ENCODE data around the gene OBI1.
"Not testable (repeated sequence)": the region's sequence is repeated elsewhere in the genome, so short reads cannot be mapped to it uniquely, and the experiment has no call there.

OBI1 gene

DNA sequence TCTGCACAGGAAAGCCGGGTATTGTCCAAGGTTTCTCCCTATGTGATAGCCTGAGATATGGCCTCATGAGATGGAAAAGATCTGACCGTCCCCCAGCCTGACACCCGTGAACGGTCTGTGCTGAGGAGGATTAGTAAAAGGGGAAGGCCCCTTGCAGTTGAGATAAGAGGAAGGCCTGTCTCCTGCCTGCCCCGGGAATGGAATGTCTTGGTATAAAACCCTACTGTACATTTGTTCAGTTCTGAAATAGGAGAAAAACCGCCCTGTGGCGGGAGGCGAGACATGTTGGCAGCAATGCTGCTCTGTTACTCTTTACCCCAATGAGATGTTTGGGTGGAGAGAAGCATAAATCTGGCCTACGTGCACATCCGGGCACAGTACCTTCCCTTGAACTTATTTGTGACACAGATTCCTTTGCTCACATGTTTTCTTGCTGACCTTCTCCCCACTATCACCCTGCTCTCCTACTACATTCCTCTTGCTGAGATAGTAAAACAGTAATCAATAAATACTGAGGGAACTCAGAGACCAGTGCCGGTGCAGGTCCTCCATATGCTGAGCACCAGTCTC lies 11.8 kb downstream of the OBI1 start:
- not testable (repeated sequence) for DNase-seq (ENCODE audit: low spot score)

GRCh38 chr13:78638216-78638615 lies 20.7 kb downstream of the OBI1 start:
- DNase-seq (ENCODE audit: low spot score), result no peak

DNA sequence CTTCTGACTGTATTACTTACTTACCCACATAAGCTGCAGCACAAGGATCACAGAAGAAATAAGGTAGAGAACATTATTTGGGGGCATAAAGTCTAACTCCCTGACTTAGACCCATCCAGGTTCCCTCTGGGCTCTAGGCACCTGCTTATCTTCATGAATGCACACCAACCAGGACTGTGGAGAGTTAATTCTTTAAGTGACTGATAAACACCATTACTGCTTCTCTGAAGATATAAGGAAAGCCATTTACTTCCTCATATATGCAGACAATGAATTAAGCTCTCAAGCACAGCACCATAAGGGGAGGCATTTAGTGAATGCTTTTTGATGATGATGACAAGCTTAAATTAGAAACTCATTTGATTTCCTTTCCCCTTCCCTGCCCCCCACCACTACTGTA lies 22.5 kb downstream of the OBI1 start:
- no peak for DNase-seq (ENCODE audit: low spot score)

GRCh38 chr13:78632996-78633395 lies 26.0 kb downstream of the OBI1 start:
- DNase-seq (ENCODE audit: low spot score), result no peak

DNA sequence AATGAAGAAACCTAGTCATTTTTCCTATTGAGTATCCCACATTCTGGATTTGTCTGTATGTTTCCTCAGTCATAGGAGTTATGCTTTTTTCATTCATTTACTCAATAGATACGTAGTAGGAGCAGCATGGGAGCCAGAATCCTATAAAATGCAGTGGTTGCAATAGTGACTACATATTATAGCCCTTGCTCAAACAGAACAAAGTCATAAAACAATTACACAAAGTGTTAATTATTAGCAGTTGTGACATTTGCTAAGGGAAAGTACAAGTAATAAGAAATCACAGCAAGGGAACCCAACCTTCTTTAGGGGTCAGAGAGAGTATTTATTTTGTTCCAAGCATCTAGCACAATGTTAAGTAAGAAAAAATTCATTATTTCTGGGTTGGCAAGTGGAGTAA lies 27.9 kb downstream of the OBI1 start:
- DNase-seq (ENCODE audit: low spot score), result no peak

DNA sequence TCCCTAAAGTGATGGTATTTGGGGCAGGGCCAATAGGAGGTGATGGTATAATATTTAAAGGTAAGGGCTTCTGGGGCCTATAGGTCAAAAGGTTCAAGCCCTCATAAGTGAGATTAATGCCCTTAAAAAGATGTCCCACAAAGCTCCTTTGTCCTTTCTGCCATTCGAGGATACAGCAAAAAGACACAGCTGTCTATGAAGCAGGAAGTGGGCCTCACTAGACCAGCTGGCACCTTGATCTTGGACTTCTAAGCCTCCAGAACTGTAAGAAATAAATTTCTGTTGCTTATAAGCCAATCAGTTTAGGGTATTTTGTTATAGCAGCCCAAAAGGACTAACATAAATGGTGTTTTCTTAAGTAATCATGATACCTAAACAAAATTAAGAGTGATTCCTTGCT lies 28.4 kb downstream of the OBI1 start:
- no peak for DNase-seq (ENCODE audit: low spot score)

GRCh38 chr13:78625384-78625783 lies 33.6 kb downstream of the OBI1 start:
- no peak for DNase-seq (ENCODE audit: low spot score)

GRCh38 chr13:78623132-78623531 lies 35.8 kb downstream of the OBI1 start:
- no peak for DNase-seq (ENCODE audit: low spot score)

- DNase-seq (ENCODE audit: low spot score), result no peak
Measured at GRCh38 chr13:78620936-78621470, 38.0 kb downstream of the OBI1 start.

DNA sequence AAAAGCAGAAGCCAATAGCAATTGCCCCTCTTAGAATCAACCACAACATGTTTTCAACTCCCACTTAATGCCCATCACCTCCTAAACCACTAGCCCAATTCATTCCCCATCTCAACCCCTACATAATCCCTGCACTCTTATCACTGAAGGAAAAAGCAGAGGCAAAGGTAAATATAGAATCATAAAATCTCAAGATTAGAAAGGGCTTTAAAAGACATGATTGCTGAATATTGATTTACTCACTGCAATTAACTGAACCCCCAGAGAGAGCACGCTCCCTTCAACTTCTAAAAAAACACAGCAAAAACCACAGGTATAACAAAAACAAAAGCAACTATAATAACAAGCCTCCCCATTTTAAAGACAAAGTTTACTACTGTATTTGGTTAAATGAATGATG lies 40.5 kb downstream of the OBI1 start:
- DNase-seq (ENCODE audit: low spot score), result no peak

GRCh38 chr13:78611040-78611439 lies 47.9 kb downstream of the OBI1 start:
- no peak for DNase-seq (ENCODE audit: low spot score)

- no peak for DNase-seq (ENCODE audit: low spot score)
Measured at GRCh38 chr13:78610381-78610883, 48.5 kb downstream of the OBI1 start.

DNA sequence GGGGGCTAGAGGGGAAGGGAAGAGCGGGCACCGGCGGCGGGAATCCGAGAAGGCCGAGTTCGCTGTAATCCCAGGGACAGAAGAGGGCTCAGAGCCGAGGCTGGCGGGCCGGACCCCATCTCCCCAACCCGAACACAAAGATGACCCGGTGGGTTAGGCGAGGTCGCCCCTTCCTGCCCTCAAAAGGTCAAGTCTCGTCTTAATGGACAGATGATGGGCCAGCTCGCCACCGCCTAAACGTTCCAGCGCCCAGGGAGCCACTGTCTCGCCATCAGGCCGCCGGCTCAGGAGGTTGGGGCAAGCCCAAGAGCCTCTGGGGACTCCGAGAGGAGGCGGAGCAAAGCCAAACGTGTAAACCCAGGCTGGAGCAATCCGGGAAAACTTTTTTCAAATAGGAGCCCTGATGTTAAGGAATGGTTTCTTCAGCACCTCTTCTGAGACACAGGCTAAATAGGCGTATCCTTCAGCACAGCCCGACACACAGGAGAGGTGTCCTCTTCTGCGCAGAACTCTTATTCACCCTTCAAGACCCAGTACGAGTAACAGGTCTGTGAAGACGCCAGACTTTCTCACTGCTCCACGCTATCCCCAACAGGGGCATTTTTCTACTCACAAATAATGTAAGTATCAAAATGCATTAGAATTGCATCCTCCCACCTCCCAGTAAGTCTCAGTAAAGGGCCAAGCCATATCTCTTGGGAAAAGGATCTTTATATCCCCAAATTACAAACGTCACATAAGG lies 49.3 kb downstream of the OBI1 start:
- DNase-seq (ENCODE audit: low spot score), result peak; percentile 47

- DNase-seq (ENCODE audit: low spot score), result no peak
Measured at GRCh38 chr13:78608688-78609463, 50.1 kb downstream of the OBI1 start.

DNA sequence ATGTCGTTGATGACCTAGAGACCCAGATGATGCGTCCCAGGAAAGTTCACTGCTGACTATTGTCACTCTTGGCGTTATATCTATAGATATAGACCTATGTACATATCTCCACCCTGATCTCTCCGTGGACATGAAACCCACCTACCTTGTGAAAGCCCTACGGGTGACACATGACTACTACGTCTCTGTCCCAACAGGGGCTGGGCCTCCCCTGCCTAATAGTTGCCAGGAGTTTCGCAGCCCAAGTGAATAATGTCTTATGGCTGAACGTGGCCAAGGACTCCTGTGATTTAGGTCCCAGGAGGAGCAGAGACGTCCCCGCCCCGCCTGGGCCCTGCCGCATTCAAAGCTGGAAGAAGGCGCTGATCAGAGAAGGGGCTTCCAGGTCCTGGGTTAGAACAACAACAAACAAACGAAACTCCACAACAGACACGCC lies 50.7 kb downstream of the OBI1 start:
- no peak for DNase-seq (ENCODE audit: low spot score)

GRCh38 chr13:78607409-78608251 lies 51.3 kb downstream of the OBI1 start:
- no peak for DNase-seq (ENCODE audit: low spot score)

DNA sequence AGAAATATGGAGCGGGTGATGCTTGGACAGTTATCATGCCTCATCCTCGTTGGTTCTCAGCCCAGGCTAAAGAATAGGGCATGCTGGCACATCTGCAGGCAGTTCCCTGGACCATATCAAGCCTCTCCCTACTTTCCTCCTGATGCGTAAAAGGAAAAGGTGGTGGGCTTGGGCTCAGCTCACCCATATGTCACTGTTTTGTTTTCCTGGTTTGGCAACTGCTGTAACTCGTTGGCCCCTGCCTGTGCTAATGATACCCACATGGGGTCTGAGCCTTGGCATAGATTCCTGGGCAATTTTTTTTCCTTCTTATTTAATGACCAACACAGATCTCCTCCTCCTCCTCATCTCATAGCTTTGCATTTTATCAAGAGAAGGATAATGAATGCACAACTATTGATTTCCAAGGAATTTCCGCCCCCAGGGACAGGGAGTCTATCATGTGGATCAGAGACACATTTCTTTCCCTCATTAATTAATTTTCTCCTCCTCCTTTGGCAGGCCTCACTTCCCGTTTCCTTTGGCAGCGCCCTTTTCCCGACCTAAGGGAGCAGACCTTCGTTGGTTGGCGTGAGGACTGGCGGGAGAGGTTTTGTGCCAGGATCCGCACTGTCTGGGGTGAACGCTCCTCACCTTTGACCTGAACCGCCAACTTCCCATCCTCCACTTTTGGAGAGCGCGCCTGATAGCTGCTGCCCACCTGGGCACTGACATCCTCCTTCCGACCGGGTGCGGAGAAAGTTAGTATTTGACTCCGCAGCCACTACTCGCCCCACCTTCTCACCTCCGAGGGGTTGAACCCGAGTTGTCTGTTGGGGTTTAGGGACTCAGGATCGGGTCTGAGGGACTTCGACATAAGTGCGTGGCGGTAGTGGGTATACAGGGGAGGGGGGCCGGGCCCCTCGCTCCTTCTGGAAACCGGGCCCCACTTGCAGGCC lies 52.2 kb downstream of the OBI1 start:
- no peak for DNase-seq (ENCODE audit: low spot score)

DNA sequence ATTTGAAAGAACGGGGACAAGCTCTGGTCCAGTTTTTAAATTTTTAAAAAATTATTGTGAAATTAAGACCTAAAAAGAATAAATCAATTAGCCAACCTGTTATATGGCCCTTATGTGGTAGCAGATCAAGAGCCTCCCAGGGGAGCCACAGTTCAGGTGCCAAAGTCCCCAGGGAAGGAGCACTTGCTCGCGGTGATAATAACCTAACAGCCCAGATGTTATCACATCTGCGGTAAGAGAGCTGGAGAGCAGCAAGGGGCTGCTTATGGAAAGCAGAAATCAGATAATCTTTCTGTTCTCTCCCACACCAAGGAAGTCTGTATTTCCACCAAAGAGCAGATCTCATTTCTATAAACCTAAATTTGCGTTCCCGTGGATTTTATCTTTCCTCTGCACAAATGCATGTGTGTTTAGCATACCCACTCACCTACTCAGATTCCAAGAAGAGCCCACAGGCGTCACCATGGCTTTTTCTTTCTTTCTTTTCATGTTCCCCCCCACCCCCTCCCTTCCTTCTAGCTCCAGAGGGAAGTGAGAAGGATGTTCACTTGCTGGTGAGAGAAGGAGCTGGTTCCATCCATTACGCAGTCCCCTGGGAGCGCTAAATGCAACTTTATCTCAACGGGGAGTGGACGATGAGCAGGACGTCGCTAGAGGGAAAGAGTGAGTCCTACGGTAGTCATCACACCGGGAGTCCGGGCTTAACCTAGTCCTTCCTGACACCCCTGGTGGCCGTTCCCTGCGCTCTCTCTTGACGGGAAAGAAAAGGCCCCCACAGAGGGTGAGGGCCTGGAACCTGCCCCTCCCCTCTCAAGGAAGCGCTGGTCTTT lies 54.0 kb downstream of the OBI1 start:
- DNase-seq (ENCODE audit: low spot score), result no peak

- no peak for DNase-seq (ENCODE audit: low spot score)
Measured at GRCh38 chr13:78603240-78603957, 55.6 kb downstream of the OBI1 start, which contains the start of gene POU4F1. TSS of gene POU4F1 (minus strand) at chr13:78603552. CDS start at chr13:78603326, 226 bp downstream.

All from GM03348 (cell line).